ENCODE results near the gene NDUFS8.

The NDUFS8 gene

GRCh38 chr11:68003846-68004550 lies 26.5 kb upstream of the NDUFS8 start, which contains the start of gene UNC93B1:
UNC93B1 (minus strand) TSS chr11:68004097; CDS start chr11:68004043, 54 bp downstream.
- DNase-seq (ENCODE audit: low spot score): peak; percentile 66

GRCh38 chr11:68004551-68005335 lies 25.7 kb upstream of the NDUFS8 start:
- DNase-seq (ENCODE audit: low spot score): no peak

GRCh38 chr11:68006606-68007166 lies 23.8 kb upstream of the NDUFS8 start:
- DNase-seq (ENCODE audit: low spot score): no peak

- no peak for DNase-seq (ENCODE audit: low spot score)
Observed at GRCh38 chr11:68007498-68008380, 22.7 kb upstream of the NDUFS8 start.

- DNase-seq (ENCODE audit: low spot score): peak; percentile 92
Observed at GRCh38 chr11:68008381-68009337, 21.8 kb upstream of the NDUFS8 start.

- peak; percentile 81 for DNase-seq (ENCODE audit: low spot score)
Observed at GRCh38 chr11:68009391-68010089, 20.9 kb upstream of the NDUFS8 start.

GRCh38 chr11:68010090-68011041 lies 20.1 kb upstream of the NDUFS8 start, which contains the start of gene ALDH3B1:
ALDH3B1 (plus strand) TSS chr11:68010327; CDS start chr11:68015298, 4,971 bp downstream.
- DNase-seq (ENCODE audit: low spot score): peak; percentile 91

GRCh38 chr11:68011051-68011943 lies 19.2 kb upstream of the NDUFS8 start:
- DNase-seq (ENCODE audit: low spot score): no peak

- DNase-seq (ENCODE audit: low spot score): no peak
Observed at GRCh38 chr11:68012044-68012842, 18.2 kb upstream of the NDUFS8 start.

GRCh38 chr11:68012843-68013610 lies 17.5 kb upstream of the NDUFS8 start:
- no peak for DNase-seq (ENCODE audit: low spot score)

- no peak for DNase-seq (ENCODE audit: low spot score)
Observed at GRCh38 chr11:68013611-68014156, 16.8 kb upstream of the NDUFS8 start.

GRCh38 chr11:68014157-68014946 lies 16.1 kb upstream of the NDUFS8 start:
- peak; percentile 79 for DNase-seq (ENCODE audit: low spot score)

GRCh38 chr11:68014947-68015447 lies 15.5 kb upstream of the NDUFS8 start:
- DNase-seq (ENCODE audit: low spot score): no peak

- no peak for DNase-seq (ENCODE audit: low spot score)
Observed at GRCh38 chr11:68015467-68015866, 15.0 kb upstream of the NDUFS8 start.

Data from hematopoietic multipotent progenitor cell treated with erythropoietin and hydrocortisone succinate and interleukin-3 and kit ligand, for 17 days (in vitro differentiated cells).